ENCODE data around the gene SPPL3. TPM values are rescaled to one million over a fixed set of nuclear protein-coding genes. Genes with fewer than 3 reads are reported as not detected.
A peak's percentile ranks its signal among the peaks of the same experiment; 100 is the strongest.

Gene SPPL3
- total RNA-seq, 1 donor from 2014 or later, result 40.3 TPM

- ChIA-PET POLR2A (interaction anchor here (0.6 to 1.7 kb wide), 6 partner anchors 7 to 50 kb away, joined by 3 to 13 read pairs (median 3); no protein-coding TSS in a partner anchor), CTCF (interaction anchor here (1.3 to 2.0 kb wide), 6 partner anchors 9 to 209 kb away, joined by 3 to 11 read pairs (median 5); partner anchors contain the start of gene SPPL3)
- intact Hi-C loops (cut with micrococcal nuclease), result loop anchor here (2.0 to 5.0 kb wide), 2 partner anchors 34 to 47 kb away; no protein-coding TSS in a partner anchor
- H3K4me3 Mint-ChIP-seq, result no peak overlapping the region
- no peaks in the 10 kb centered on the region for H3K27me3 Mint-ChIP-seq
- DNase-seq, result no peak
- peaks cover 75% of the 10 kb centered on the region for H3K4me1 Mint-ChIP-seq
- no peak for ATAC-seq (ENCODE audit: low read depth)
- TF ChIP-seq CTCF (IDR thresholded peaks at IDR 0.05), result no peak
- H3K27ac Mint-ChIP-seq, result no peak overlapping the region
- H3K36me3 Mint-ChIP-seq (ENCODE audit: low read depth), result peaks cover 6% of the 10 kb centered on the region
- no peaks in the 10 kb centered on the region for H3K9me3 Mint-ChIP-seq
Measured at GRCh38 chr12:120855823-120856588, 48.2 kb downstream of the SPPL3 start.

- ChIA-PET CTCF (interaction anchor here (0.8 to 1.6 kb wide), 3 partner anchors 15 to 117 kb away, joined by 3 to 4 read pairs (median 3); no protein-coding TSS in a partner anchor), POLR2A (no interaction called here)
- H3K4me3 Mint-ChIP-seq, result no peak overlapping the region
- H3K27me3 Mint-ChIP-seq, result no peaks in the 10 kb centered on the region
- ATAC-seq (ENCODE audit: low read depth) (no peak), DNase-seq (no peak)
- peaks cover 84% of the 10 kb centered on the region for H3K4me1 Mint-ChIP-seq
- no peak for TF ChIP-seq CTCF (IDR thresholded peaks at IDR 0.05)
- H3K36me3 Mint-ChIP-seq (ENCODE audit: low read depth), result peaks cover 6% of the 10 kb centered on the region
- no peaks in the 10 kb centered on the region for H3K9me3 Mint-ChIP-seq
- peak overlapping the region; percentile 53 for H3K27ac Mint-ChIP-seq
- intact Hi-C loops (cut with micrococcal nuclease), result loop anchor here (5.0 kb wide), 3 partner anchors 33 to 273 kb away; partner anchors contain the start of gene POP5
Measured at GRCh38 chr12:120854804-120855203, 49.4 kb downstream of the SPPL3 start.

- Mint-ChIP-seq H3K4me1 (peaks cover 84% of the 10 kb centered on the region), H3K27me3 (no peaks in the 10 kb centered on the region), H3K27ac (peak overlapping the region; percentile 84), H3K4me3 (no peak overlapping the region), H3K36me3 (ENCODE audit: low read depth) (peaks cover 4% of the 10 kb centered on the region), H3K9me3 (no peaks in the 10 kb centered on the region)
- intact Hi-C loops (cut with micrococcal nuclease), result loop anchor here (5.0 kb wide), 2 partner anchors 56 to 271 kb away; partner anchors contain the start of gene POP5
- DNase-seq (no peak), ATAC-seq (ENCODE audit: low read depth) (no peak)
- no peak for TF ChIP-seq CTCF (IDR thresholded peaks at IDR 0.05)
- POLR2A ChIA-PET, result interaction anchor here (1.3 kb wide), 1 partner anchor 20 kb away, joined by 3 read pairs; no protein-coding TSS in a partner anchor
- CTCF ChIA-PET, result no interaction called here
Measured at GRCh38 chr12:120853188-120853587, 51.0 kb downstream of the SPPL3 start.

GRCh38 chr12:120851944-120852343 is 52.2 kb downstream of the SPPL3 start:
- ATAC-seq (ENCODE audit: low read depth), result no peak
- H3K27me3 Mint-ChIP-seq, result no peaks in the 10 kb centered on the region
- no peak for DNase-seq
- intact Hi-C loops (cut with micrococcal nuclease), result loop anchor here (1.0 to 5.0 kb wide), 3 partner anchors 52 to 270 kb away; partner anchors contain the start of genes POP5 and SPPL3
- H3K9me3 Mint-ChIP-seq, result no peaks in the 10 kb centered on the region
- ChIA-PET CTCF (interaction anchor here (1.0 to 1.2 kb wide), 2 partner anchors 18 to 51 kb away, joined by 3 to 6 read pairs; no protein-coding TSS in a partner anchor), POLR2A (interaction anchor here (0.6 to 2.1 kb wide), 5 partner anchors 17 to 560 kb away, joined by 3 to 11 read pairs (median 5); partner anchors contain the start of genes ACADS, RNU4-1 and RNU4-2)
- no peak for TF ChIP-seq CTCF (IDR thresholded peaks at IDR 0.05)
- peak overlapping the region; percentile 64 for H3K4me3 Mint-ChIP-seq
- H3K36me3 Mint-ChIP-seq (ENCODE audit: low read depth), result peaks cover 1% of the 10 kb centered on the region
- peaks cover 84% of the 10 kb centered on the region for H3K4me1 Mint-ChIP-seq
- H3K27ac Mint-ChIP-seq, result peak overlapping the region; percentile 77

GRCh38 chr12:120851444-120851843 is 52.7 kb downstream of the SPPL3 start:
- Mint-ChIP-seq H3K4me3 (peak overlapping the region; percentile 64), H3K4me1 (peaks cover 83% of the 10 kb centered on the region), H3K27me3 (no peaks in the 10 kb centered on the region), H3K36me3 (ENCODE audit: low read depth) (peaks cover 1% of the 10 kb centered on the region), H3K9me3 (no peaks in the 10 kb centered on the region), H3K27ac (peak overlapping the region; percentile 77)
- peak; percentile 64 for ATAC-seq (ENCODE audit: low read depth)
- intact Hi-C loops (cut with micrococcal nuclease), result loop anchor here (1.0 to 5.0 kb wide), 3 partner anchors 53 to 269 kb away; partner anchors contain the start of genes POP5 and SPPL3
- no peak for TF ChIP-seq CTCF (IDR thresholded peaks at IDR 0.05)
- CTCF ChIA-PET, result interaction anchor here (1.0 to 1.2 kb wide), 2 partner anchors 17 to 52 kb away, joined by 3 to 6 read pairs; no protein-coding TSS in a partner anchor
- POLR2A ChIA-PET, result interaction anchor here (0.6 to 2.1 kb wide), 5 partner anchors 17 to 931 kb away, joined by 3 to 11 read pairs (median 5); partner anchors contain the start of genes ACADS, RNU4-1 and RNU4-2
- DNase-seq, result no peak
